Islet precursor cell (in vitro differentiated cells): ENCODE measurements around the gene SYT1.

Experiments used
- DNase-seq: peaks from one replicate; pipeline ENCODE4 v3.0.0-alpha.2; 2018

Gene SYT1

DNA sequence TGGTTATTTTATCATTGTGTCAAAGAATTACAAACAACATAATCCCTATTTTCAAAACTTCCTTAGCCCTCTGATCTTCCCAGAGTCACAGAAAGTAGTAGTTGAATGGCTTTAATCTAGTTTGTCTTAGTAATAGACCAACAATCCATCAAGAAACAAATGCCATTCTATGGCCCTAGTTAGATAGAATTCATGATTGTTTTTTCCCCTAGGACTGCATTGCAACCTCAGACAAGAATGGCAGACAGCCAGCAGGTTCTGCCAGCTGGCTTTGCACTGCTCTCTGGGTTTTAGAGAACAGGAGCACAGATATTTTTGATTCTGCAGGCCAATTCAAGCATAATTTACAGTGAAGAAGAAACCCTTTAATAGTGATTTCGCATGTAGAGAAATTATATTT, 33.8 kb downstream of the SYT1 start:
- DNase-seq = no peak

DNA sequence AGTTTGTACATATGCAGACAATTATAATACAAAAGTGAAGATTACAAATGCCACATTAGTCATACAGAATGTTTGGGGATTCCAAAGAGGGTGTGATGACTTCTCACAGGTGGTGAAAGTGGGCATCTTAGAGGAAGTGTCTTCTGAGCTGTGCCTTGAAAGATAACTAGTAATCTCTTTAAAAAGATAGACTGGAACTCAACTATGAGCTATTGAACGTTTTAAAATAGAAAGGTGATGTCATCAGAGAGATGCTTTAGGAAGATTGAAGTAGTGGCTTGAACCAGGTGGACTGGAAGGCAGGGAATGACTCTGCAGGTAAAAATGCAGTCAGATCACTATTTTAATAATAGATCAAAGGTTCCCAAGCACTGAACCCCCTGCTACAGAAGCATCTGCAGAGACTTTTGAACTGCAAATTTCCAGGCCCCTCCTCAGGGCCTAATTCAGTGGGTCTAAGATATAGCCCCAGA, 50.3 kb downstream of the SYT1 start:
- peak; percentile 91 for DNase-seq

DNA sequence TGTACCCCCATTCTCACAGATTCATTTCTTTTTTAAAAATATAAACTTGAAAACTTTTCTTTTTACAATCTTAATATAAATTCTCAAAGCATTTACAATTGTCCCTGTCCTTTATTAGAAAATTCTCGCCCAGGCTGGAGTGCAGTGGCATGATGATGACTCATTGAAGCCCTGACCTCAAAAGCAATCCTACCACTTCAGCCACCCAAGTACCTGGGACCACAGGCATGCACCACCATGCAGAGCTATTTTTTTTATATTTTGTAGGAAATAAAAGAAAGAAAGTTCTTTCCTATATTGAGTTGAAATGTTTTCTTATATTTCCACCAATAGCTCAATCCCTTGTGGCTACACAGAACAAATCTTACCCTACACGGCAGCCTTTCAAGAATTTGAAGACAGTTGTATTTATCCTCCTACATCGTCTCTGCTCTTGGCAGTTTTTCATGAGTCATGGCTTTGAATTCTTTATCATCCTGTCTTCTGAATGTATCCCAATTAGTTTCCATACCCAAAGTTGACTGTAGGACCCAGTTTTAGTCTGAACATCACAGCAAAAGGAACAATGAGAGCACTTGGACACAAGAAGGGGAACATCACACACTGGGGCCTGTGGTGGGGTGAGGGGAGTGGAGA, 52.4 kb downstream of the SYT1 start:
- DNase-seq = peak; percentile 90

DNA sequence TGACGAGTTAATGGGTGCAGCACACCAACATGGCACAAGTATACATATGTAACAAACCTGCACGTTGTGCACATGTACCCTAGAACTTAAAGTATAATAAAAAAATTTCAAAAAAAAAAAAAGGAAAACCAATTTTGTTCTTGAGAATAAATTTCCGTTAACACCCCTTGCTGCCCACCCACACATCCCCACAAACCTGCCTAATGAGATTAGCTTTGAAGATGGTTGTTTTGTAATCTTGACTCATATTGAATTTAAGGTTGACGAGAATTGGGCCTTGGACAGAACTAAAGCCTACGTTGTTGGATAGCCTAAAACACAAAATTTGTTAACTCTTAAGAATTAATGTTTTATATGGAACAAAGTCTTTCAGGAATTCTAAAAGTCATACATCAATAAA, 52.9 kb downstream of the SYT1 start:
- DNase-seq = no peak

DNA sequence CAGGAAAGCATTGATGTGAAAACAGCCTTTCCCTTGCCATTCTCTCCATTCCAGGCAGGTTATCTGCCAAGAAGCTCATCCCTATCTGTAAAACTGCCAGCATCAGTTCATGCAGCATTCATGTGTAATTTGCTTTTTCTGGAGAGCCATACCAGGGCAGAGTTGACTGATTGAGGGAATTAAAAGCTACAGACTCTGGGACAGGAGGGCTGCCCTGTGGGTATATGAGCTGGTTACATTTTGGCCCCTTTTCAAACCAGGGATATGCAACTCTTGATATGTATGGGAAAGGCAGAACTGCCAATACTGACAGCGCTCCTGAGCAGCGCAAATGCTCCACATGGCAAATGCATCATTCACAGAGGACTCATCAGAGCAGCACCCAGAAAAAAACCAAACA, 53.7 kb downstream of the SYT1 start:
- DNase-seq = no peak

DNA sequence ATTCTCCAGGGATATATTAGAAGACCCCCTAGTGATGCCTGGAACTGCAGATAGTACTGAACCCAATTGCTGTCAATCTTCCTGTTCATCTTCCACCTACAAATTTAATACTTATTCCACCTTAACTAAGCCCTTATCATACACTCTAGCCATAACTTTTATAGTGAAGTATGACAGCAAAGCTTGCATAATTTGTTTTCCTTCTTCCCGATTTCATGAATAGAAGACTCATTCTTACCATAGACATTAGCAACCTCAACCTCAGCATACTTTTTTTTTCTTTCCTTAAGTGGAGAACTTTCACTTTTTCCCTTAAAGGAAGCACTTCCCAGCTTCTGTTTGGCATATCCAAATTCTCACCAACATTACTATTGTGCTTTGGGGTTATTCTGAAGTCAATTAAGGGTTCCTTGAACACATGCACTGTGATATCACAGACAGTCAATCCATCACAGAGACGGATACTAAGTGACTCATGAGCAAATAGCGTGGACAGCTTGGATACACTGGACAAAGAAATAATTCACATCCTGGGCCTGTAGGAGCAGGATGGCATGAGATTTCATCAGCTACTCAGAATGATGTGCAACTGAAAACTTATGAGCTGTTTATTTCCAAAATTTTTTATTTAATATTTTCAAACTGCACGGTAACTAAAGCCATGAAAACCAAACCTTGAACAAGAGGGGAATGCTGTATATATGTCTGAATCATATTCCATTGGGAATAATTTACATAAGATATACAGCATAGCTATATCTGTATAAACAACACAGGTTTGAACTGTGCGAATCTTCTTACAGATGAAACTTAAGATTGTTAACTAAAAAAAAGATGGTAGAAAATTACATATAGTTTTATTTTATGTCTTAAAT, 63.9 kb downstream of the SYT1 start:
- DNase-seq = peak; percentile 60

DNA sequence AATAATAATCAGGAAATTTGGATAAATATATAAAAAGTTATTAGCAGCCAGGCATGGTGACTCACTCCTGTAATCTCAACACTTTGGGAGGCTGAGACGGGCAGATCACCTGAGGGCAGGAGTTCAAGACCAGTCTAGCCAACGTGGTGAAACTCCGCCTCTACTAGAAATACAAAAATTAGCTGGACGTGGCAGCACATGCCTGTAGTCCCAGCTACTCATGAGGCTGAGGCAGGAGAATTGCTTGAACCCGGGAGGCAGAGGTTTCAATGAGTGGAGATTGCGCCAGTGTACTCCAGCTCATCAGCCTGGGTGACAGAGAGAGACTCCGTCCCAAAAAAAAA, 64.5 kb downstream of the SYT1 start:
- no peak for DNase-seq

DNA sequence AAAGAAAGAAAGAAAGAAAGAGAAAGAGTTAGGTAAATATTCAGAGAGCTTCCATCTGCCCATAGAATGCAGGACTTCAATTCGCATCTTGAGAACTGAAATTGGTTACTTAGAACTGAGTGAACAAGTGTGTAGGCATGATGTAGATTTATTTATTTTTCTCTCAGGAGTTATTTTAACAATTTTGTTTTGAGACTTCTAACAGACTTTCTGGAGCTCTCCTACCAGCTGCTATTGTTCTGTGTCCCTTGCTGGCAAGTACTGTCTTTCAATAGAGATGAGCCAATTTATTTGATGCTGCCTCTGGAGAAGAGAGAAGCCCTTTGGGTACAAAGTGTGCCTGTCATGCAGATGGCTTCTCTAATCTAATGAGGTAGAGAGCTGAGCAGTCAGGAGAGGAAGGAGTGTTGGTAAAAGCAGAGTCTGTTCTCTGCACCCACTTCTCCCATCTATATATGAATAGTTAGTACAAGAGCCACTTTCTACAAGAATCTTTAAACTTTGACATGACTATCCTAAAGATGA, 67.0 kb downstream of the SYT1 start:
- no peak for DNase-seq

DNA sequence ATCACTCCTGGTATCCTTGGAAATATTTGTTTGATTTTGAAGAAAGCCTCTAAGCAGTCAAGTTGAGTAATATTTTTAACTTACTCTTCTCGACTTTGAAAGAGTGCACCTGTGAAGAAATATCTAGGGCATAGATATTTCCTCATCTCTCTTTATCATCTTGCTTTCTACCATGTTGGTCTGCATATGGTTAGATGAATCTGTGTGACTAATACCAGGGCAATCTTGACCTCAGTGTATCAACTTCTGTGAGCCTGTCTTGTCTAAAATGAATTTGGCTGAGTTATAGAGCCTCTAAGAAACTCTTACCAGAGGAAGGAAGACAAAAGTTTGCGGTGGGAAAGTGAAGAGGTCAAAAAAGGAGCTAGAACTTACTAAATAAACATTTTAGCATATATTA, 68.4 kb downstream of the SYT1 start:
- no peak for DNase-seq

DNA sequence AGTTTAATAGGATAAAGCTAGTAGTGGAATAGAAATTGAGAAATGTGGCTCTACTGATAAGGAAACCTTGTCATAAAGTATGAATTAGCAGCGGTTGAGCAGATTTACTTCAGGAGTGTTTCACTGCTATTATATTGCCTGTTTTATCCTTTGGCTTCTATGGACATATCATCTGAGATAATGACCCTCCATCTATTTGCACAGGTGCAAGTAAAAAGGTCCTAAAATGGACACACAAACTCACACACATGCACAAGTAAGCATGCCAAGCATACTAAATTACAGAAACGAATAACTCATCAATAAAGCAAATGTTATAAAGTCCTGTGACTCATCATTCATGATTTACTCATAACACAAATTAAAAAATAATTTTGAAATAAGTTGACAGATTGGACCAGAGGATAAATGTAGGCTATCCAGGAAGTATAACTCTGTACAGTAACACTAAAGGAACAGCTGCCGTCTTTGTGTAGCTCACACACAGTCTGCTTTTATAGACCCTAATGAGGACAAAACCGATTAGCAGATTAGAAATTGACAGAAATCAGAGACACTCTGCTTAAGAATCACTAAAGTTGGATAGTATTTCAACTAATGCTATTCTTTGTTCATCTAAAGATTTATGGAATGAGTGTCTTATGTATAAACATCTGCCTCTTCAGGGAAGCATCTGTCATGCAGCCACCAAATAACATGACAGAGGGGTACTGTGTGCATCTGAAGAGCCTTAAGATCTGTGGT, 73.9 kb downstream of the SYT1 start:
- no peak for DNase-seq

DNA sequence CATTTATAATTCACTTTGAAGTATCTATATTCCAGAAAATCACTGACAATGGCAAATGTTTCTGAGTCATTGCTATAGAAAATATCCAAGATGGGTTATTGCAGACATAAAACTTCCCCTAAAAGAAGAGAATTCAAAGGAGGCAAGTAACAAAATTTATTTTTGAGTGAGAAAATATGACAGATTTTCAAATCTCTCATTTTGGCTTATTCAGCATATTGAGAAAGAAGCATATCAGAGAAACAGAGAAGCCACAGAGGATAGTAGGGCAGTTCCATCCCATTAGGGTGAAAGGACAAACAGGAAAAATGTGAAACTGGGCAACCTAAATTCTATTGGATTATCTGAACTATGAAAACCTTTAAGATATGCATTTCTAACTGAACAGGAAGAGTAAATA, 85.0 kb downstream of the SYT1 start:
- DNase-seq = no peak

DNA sequence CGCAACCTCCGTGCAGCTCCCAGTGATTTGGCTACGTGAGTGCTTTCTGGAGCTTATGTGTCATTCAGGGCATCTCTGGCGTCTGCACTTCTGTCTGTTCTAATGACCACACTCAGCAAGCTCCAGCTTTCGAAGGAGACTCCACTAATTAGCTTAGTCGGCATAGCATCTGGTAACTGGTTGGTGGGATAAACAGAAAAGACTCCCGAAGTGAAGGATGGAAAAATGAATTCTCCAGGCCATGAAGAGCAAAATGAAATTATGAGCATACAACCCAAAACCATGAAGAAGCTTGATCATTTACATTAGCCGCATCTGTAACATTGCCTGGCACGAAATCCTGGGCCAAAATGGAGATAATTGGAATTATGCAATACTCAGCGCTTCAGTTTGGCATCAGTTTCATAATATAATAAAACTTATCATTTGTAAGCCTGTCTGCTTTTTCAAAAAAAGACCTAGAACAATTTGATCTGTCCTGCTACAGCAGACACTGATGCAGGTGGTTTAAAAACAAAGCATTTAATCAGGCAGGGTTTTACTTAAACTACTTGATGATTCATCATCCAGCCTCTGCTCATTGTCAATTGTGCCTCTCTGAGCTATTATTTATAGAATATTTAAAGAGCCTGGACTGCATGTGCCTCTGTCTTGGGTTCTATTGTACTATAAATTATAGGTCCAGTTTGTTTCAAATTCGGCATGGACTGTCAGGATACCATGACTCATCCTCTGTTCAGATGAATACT, 87.4 kb downstream of the SYT1 start:
- peak; percentile 84 for DNase-seq

DNA sequence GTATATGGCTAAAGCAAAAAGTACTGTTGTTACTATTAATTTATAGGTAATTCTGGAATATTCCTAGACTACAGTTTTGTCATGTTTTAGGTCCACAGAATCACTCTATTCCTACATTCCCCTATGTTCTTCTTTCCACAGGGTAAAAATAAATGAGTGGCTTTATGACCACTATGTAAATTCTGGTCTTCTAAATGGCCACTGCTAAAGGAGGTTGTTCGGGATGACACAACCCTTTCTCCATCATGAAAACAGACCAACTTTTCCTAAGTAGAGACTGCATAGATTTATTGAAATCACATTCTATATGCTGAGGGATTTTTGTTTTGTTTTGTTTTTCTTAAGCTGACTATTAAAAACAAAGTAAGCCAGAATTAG, 88.0 kb downstream of the SYT1 start:
- DNase-seq = no peak

DNA sequence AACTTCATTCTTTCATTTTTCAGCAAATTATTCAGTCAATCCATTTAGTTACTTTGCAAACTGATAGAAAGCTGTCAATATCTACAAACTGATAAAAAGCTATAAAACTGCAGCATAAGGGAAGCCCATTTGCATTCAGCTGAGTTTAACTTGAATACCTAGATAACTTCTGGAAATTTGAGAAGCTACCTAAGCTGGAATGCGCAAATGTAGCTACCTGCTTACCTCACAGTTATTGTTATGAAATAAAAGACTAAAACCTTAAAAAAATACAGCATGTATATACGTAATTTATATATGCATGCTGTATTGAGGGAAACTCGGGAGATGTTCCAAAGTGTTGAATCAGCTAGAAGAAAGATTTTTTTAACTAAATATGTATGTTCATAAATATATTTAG, 94.4 kb downstream of the SYT1 start:
- no peak for DNase-seq

DNA sequence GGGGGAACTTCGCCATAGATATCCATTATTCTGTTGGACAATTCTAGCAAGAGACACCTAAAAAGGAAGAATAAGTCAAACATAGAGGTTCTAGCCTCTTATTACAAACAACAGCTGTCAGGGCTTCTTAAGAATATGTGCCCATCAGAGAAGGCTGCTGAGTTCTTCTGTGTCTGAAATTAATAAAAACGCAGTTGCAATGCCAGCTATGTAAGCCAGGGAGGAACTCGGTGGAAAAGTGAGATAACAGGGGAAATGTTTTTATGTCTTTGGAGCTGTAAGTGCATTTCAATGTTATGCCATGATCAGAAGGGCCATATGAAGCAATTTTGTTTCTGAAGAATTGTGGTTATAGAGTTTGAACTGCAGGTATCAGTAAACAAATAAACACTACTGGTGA, 95.0 kb downstream of the SYT1 start:
- no peak for DNase-seq

DNA sequence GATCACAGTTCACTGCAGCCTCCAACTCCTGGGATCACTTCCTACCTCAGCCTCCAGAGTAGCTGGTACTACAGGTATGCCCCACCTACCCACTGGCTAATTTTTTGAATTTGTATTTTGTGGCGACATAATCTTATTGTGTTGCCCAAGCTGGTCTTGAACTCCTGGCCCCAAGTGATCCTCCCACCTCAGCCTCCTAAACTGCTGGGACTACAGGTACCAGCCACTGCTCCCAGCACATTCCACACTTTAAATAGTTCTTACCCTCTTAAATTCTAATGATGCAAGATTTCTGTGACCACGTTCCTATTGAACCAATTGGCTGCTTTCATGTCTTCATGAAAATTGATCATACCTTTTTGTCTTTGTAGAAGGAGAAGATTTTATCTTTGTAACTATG, 96.6 kb downstream of the SYT1 start:
- DNase-seq = no peak

DNA sequence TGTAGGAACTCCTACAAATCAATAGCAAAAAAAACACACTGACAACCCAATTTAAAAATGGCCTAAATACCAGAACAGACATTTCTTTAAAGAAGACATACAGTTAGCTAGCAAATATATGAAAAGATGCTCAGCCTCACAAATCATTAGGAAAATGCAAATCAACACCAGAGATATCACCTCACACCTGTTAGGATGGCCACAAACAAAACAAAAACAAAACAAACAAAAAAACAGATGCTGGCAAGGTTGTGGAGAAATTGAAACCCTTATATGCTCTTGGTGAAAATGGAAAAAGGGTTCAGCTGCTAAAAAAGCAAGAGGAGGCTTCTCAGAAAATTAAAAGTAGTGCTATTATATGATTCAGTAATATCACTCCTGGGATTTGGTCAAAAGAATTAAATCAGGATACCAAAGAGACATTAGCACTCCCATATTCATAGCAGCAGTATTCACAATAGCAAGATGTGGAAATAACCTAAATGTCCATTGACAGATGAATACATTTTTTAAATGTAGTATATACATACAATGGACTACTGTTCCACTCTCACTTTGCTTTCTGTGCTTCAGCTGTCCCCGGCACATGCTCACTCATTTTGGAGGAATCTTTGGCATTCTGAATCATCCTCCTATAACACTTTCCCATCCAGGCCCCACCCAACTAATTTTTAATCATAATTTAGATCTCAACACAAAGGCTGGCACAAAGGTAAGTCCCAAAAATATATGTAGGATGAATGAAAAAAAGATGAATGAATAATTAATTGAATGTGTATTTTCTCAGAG, 99.1 kb downstream of the SYT1 start:
- DNase-seq = no peak

DNA sequence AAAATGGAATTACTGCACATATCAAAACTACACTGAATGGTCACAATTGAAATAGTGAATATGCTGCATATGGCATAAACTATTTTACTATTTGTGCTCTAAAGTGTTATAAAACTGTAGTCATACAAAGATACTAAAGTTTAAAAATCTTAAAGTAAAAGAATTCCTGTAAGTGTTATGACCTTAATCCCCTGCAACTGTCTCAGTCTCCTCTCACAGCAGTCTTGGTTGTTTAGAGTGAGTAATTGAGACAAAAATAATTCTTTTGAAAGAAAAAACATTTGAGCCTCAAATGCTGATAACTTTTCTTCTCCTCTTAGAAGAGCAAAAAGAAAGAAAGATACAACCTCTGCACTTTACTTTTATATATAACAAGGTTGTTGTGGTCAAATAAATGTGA, 99.9 kb downstream of the SYT1 start:
- DNase-seq = no peak

DNA sequence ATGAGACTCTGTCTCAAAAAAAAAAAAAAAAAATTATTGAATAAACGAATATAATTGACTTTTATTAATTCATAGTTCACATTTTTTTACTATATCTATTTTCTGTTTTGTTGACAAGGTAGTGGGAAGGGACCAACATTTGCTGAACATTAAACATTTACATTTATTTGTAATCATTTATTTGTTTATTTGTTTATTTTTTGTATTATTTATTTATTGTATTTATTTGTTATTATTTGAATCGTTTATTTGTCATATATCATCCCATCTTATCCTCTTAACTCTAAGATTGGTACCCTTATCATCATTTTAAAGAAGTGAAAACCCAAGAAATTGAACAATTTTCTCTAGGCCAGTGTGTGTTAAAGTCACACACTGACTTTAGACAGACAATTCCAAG, 101.5 kb downstream of the SYT1 start:
- no peak for DNase-seq

DNA sequence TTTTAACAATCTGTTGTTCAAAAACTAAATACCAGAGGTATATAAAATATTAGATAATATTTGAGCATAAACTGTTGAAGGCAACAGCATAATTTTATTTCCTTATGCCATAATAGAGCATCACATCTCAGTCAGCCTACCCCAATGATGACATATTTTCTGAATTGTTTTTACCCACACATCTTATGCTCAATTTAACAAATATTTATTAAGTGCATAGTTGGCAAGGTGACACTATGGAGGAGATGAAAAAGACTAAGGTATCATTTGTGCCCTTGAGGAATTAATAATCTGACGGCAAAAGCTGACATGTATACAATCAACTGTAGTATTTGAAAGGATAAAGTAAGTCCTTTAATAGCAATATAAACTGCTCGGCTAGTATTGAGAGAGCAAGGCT, 102.4 kb downstream of the SYT1 start:
- no peak for DNase-seq

DNA sequence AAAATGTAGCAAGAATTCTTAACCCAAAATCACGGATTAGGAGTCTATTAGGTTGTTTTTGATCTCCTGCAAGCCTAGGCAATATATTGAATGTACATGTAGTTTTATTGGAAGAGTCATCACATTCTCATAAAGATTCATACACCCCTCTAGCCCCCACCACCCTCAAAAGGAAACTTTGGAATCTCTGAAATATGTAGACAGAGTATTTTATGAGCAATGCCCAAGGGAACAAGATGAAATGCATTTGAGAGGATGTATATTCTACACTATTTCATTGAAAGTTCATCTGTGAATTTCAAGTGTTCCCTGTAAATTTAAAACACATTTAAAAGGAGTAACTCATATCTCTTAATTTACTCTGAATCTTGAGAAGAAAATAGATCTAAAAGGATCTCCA, 103.7 kb downstream of the SYT1 start:
- no peak for DNase-seq

DNA sequence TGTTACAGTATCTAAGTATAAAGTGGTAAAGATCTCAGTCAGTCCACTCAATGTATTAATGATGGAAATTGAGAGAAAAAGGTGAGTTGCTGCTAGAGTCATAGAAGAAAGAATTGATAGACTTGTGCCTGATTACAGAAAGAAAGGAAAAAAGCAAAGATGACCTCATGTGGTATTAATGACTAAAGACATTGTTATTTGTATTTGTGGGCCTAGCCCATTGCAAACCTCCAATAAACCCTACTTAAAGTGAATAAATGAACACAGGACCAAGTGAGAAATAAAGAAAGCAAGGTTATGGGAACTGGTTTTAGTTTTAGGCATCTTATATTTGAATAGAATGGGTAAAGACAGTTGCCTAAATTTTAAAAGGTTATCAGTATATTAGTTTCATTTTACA, 105.5 kb downstream of the SYT1 start:
- DNase-seq = no peak
